Stomach smooth muscle (tissue), 2 donors: Measurements from ENCODE around the gene FOXF2.
"Not testable (repeated sequence)": the region's sequence is repeated elsewhere in the genome, so short reads cannot be mapped to it uniquely, and the experiment has no call there.

Experiments used
- H3K27ac ChIP-seq: one replicate; pipeline ENCODE4 v1.7.0; 2013; ENCODE audit warnings: mild to moderate bottlenecking, low read length, inconsistent platforms
- H3K27me3 ChIP-seq, 2 donors: one replicate each; pipeline ENCODE4 v1.7.0; 2013; ENCODE audit warnings: low read length in 2 of 2; ENCODE audit not compliant: insufficient read depth in 2 of 2, control insufficient read depth in 1 of 2
- H3K36me3 ChIP-seq, 2 donors: one replicate each; pipeline ENCODE4 v1.7.0; 2013; ENCODE audit warnings: low read length in 2 of 2; ENCODE audit not compliant: control insufficient read depth in 2 of 2, insufficient read depth in 2 of 2
- H3K4me1 ChIP-seq: one replicate; pipeline ENCODE4 v1.7.0; 2013; ENCODE audit warnings: low read length; ENCODE audit not compliant: control insufficient read depth, insufficient read depth
- H3K4me3 ChIP-seq, 2 donors: one replicate each; pipeline ENCODE4 v1.7.0; 2013; ENCODE audit warnings: low read length in 2 of 2
- H3K9ac ChIP-seq, 2 donors: one replicate each; pipeline ENCODE4 v1.7.0; 2013; ENCODE audit warnings: low read length in 2 of 2, mild to moderate bottlenecking in 1 of 2
- H3K9me3 ChIP-seq, 2 donors: one replicate each; pipeline ENCODE4 v1.7.0; 2013; ENCODE audit warnings: low read length in 2 of 2; ENCODE audit not compliant: control insufficient read depth in 2 of 2
- donor health status: healthy.
- donor health status: Pancreatic carcinoma.

FOXF2 gene

DNA sequence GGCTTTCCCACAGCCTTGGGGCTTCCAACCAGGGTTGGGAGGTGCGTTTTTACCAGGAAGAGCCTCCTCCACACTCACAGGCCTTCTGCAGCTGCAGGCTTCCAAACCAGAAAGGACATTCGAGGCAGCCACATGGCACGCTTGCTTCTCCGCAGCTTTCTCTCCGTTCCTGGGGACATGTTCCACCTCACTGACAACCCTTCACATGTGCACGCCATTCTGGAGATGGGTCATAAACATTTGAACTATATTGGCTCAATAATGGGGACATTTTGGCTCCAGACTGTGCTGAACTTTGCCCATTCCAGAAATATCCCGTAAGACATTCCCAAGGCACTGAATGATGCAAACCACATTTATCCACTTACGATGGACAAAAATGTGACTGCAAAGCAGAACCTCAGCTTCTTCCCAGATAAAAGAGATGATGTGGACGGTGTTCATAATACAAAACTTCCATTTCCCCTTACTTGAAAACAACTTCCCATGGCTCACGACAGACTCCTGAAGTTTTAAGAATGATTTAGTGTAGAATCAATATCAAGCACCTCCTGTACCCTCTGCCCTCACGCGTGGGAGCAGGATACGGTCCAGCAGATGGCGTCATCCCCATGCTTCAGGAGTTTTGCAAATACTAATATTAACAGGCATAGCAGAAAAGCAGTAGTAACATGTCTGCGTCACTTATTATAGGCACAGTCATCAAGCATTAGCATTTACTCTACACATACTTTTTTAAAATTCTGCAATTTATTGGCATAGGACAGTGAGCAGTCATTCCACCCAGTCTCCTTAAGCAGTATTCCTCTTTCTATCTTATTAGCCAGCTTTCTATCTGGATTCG is 25.4 kb upstream of the FOXF2 start:
- Histone ChIP-seq H3K27me3 (no peaks in the 10 kb centered on the region), H3K27ac (no peak overlapping the region), H3K4me1 (peaks cover 23% of the 10 kb centered on the region), H3K9me3 (no peaks in the 10 kb centered on the region), H3K4me3 (no peak overlapping the region), H3K36me3 (no peaks in the 10 kb centered on the region), H3K9ac (no peak overlapping the region)

DNA sequence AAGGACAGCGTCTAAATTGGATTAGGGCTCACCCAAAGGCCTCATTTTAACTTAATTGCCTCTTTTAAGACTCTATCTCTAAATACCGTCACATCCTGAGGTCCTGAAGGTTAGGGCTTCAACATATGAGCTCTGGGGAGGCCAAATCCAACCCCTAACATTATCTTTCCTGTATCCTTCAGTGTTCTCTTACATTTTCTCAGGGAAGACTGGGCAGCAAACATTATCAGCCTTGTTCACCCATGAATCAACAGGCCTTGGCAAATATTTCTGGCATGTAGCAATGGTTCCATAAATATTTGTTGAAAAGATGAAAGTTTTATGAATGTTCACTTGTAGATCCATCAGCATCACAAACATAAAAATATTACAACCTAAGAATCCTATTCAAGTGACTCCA is 24.6 kb upstream of the FOXF2 start:
- Histone ChIP-seq H3K9ac (no peak overlapping the region), H3K27me3 (no peaks in the 10 kb centered on the region), H3K27ac (no peak overlapping the region), H3K4me1 (peaks cover 23% of the 10 kb centered on the region), H3K9me3 (no peaks in the 10 kb centered on the region), H3K4me3 (no peak overlapping the region), H3K36me3 (no peaks in the 10 kb centered on the region)

DNA sequence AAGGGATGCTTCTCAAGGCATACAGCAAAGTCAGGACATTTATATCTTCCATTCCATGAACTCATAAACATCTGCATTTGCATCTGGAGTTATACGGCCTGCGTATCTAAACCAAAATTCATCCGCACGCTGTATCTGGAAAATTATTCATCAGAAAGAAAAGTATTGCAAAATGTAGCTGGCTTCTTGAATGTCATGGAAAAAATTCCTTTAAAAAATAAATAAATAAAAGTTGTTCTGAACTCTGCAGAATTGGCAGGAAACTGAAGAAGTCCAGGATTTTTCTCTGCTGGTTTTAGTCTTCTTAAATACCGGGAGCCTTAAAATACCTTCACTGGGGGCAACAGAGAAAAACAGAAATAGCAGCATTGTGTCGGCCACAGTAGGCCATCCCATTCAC is 23.7 kb upstream of the FOXF2 start:
- peak overlapping the region in 1 of 2 donors; percentile 52 for H3K4me3 ChIP-seq
- H3K36me3 ChIP-seq: no peaks in the 10 kb centered on the region
- H3K9ac ChIP-seq: peak overlapping the region in 1 of 2 donors; percentile 42
- H3K27ac ChIP-seq: no peak overlapping the region
- no peaks in the 10 kb centered on the region for H3K9me3 ChIP-seq
- H3K27me3 ChIP-seq: no peaks in the 10 kb centered on the region
- peaks cover 23% of the 10 kb centered on the region for H3K4me1 ChIP-seq

- peaks cover 23% of the 10 kb centered on the region for H3K4me1 ChIP-seq
- no peak overlapping the region for H3K27ac ChIP-seq
- H3K9me3 ChIP-seq: no peaks in the 10 kb centered on the region
- no peak overlapping the region for H3K9ac ChIP-seq
- no peaks in the 10 kb centered on the region for H3K27me3 ChIP-seq
- no peak overlapping the region for H3K4me3 ChIP-seq
- H3K36me3 ChIP-seq: no peaks in the 10 kb centered on the region
Measured at GRCh38 chr6:1367771-1368170, 21.6 kb upstream of the FOXF2 start.

- Histone ChIP-seq H3K4me1 (peaks cover 18% of the 10 kb centered on the region), H3K9ac (no peak overlapping the region), H3K27me3 (no peaks in the 10 kb centered on the region), H3K4me3 (no peak overlapping the region), H3K36me3 (no peaks in the 10 kb centered on the region), H3K9me3 (no peaks in the 10 kb centered on the region), H3K27ac (no peak overlapping the region)
Measured at GRCh38 chr6:1368940-1369339, 20.4 kb upstream of the FOXF2 start.

DNA sequence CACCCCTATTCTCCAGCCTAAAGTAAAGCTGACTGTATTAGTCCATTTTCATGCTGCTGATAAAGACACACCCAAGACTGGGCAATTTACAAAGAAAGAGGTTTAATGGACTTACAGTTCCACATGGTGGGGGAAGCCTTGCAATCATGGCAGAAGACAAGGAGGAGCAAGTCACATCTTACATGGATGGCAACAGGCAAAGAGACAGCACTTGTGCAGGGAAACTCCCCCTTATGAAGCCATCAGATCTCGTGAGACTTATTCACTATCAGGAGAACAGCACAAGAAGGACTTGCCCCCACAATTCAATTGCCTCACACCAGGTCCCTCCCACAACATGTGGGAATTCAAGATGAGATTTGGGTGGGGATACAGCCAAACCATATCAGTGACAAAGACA is 19.7 kb upstream of the FOXF2 start:
- H3K36me3 ChIP-seq, H3K27me3 ChIP-seq, H3K4me3 ChIP-seq, H3K27ac ChIP-seq, H3K9me3 ChIP-seq, H3K9ac ChIP-seq: not testable (repeated sequence)
- H3K4me1 ChIP-seq: peaks cover 10% of the 10 kb centered on the region

DNA sequence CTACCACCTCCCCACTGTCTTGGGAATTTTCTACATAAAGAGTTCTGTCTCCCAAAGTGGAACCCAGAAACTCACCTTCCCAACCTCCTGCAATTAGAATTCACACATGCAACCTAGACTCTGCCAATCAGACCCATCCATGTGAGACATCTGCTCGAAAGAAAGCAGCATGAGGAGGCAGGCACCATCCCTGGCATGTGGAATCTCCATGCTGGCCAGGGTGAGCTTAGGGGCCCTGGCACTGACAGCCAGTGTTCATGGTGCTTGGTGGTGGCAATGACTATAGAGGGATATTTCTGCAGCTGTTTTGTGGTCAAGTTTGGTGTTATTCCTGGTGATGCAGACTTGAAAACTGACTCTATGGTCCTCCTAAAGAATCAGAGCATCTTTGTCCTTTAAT is 17.4 kb upstream of the FOXF2 start:
- Histone ChIP-seq H3K4me3 (no peak overlapping the region), H3K4me1 (no peaks in the 10 kb centered on the region), H3K27me3 (peaks cover 0 to 2% of the 10 kb centered on the region in 2 donors), H3K9me3 (no peaks in the 10 kb centered on the region), H3K36me3 (no peaks in the 10 kb centered on the region), H3K27ac (no peak overlapping the region), H3K9ac (no peak overlapping the region)

DNA sequence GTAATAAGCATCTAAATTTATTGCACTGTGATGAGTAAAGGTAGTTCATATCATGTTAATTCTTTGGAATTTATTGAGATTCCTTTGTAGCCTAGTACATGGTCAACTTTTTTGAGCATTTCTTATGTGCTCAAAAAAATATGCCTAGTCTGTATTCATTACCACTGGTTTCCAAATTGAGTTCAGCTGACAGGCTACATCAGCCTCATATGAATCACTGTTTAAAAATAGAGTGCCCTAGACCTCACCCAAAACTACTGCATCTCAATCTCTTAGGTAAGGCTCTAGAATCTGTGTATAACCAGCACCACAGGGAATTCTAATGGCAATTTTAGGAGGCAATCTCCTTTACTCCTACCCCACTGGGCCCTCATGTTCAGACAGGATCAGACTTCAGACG is 16.7 kb upstream of the FOXF2 start:
- Histone ChIP-seq H3K4me3 (no peak overlapping the region), H3K27me3 (peaks cover 0 to 2% of the 10 kb centered on the region in 2 donors), H3K9me3 (no peaks in the 10 kb centered on the region)

DNA sequence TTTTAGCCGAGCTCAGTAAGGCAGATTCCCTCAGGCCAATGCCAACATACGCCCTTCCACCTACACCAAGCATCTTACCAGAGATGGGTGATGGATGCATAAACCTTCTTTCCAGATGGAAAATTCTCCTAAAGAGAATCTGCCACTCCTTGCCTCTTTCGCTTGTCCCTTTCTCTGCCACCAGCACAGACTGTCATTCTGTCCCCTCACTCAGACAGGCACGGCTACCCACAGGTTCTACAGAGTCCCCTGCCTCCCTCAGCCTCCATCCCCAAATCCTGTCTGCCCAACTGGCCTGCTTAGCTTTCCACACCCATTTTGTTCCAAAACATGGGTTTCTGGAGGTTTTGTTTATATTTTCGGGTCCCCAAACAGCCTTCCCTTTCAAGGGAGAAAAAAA is 12.7 kb upstream of the FOXF2 start:
- H3K36me3 ChIP-seq: no peaks in the 10 kb centered on the region
- no peak overlapping the region for H3K9ac ChIP-seq
- H3K4me1 ChIP-seq: peaks cover 15% of the 10 kb centered on the region
- no peak overlapping the region for H3K27ac ChIP-seq
- H3K9me3 ChIP-seq: no peaks in the 10 kb centered on the region
- H3K4me3 ChIP-seq: no peak overlapping the region
- H3K27me3 ChIP-seq: peaks cover 8 to 12% of the 10 kb centered on the region in 2 donors

More for the DNA sequence above, 16.7 kb upstream of the FOXF2 start:
- Histone ChIP-seq H3K9ac (no peak overlapping the region), H3K27ac (no peak overlapping the region), H3K36me3 (no peaks in the 10 kb centered on the region), H3K4me1 (no peaks in the 10 kb centered on the region)

DNA sequence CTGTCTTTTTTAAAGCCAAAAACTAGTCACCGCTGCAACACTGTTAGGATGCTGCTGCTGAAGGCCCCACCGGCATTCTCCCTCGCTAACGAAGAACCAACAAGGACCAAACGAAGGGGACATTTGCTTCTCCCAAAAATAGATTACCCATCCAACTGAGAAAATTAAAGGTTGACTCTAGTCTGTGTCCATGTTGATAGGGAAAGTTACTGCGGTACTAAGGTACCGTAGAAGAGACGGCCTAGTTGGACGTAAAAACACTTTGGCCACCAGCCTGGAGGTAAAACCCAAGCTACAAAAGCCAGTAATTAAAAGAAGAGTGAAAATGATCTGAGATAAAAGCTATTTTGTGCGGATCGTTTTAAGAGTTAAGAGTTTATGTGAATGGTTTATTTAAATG is 11.8 kb upstream of the FOXF2 start:
- H3K4me1 ChIP-seq: peaks cover 22% of the 10 kb centered on the region
- H3K27me3 ChIP-seq: peaks cover 10 to 15% of the 10 kb centered on the region in 2 donors
- no peaks in the 10 kb centered on the region for H3K36me3 ChIP-seq
- no peak overlapping the region for H3K9ac ChIP-seq
- H3K9me3 ChIP-seq: no peaks in the 10 kb centered on the region
- H3K27ac ChIP-seq: no peak overlapping the region
- no peak overlapping the region for H3K4me3 ChIP-seq
